Midbrain (tissue), 1 donor: ENCODE results near the gene PGBD4.

Experiments
- DNase-seq: peaks from one replicate; lab custom pipeline; 2025; lab: John Stamatoyannopoulos, UW

The PGBD4 gene

GRCh38 chr15:34101366-34102174 lies at the start of gene PGBD4, which contains the start of gene EMC7:
TSS of gene PGBD4 (plus strand) at chr15:34102083. CDS start at chr15:34102532, 449 bp downstream.
TSS of gene EMC7 (minus strand) at chr15:34101862. CDS start at chr15:34101839, 23 bp downstream.
- DNase-seq = peak; percentile 99

GRCh38 chr15:34054081-34054707 lies 47.7 kb upstream of the PGBD4 start:
- DNase-seq = no peak

- DNase-seq = no peak
Observed at GRCh38 chr15:34055868-34056595, 45.9 kb upstream of the PGBD4 start.

- no peak for DNase-seq
Observed at GRCh38 chr15:34056911-34057310, 45.0 kb upstream of the PGBD4 start.

GRCh38 chr15:34059476-34059875 lies 42.4 kb upstream of the PGBD4 start:
- DNase-seq = no peak

- DNase-seq = no peak
Observed at GRCh38 chr15:34059946-34060345, 41.9 kb upstream of the PGBD4 start.

GRCh38 chr15:34064438-34064837 lies 37.4 kb upstream of the PGBD4 start:
- DNase-seq = no peak

- no peak for DNase-seq
Observed at GRCh38 chr15:34065261-34065660, 36.6 kb upstream of the PGBD4 start.

GRCh38 chr15:34065941-34066340 lies 35.9 kb upstream of the PGBD4 start:
- DNase-seq = no peak

- no peak for DNase-seq
Observed at GRCh38 chr15:34070003-34070402, 31.9 kb upstream of the PGBD4 start.

GRCh38 chr15:34076785-34077184 lies 25.1 kb upstream of the PGBD4 start:
- no peak for DNase-seq

GRCh38 chr15:34078900-34079299 lies 23.0 kb upstream of the PGBD4 start:
- no peak for DNase-seq

- no peak for DNase-seq
Observed at GRCh38 chr15:34079904-34080303, 22.0 kb upstream of the PGBD4 start.

- peak; percentile 10 for DNase-seq
Observed at GRCh38 chr15:34084086-34084485, 17.8 kb upstream of the PGBD4 start.

- no peak for DNase-seq
Observed at GRCh38 chr15:34085746-34086145, 16.1 kb upstream of the PGBD4 start.

GRCh38 chr15:34099914-34100313 lies 2.0 kb upstream of the PGBD4 start:
- no peak for DNase-seq

GRCh38 chr15:34102175-34102925 lies 467 bp downstream of the PGBD4 start:
- no peak for DNase-seq

- DNase-seq = no peak
Observed at GRCh38 chr15:34106423-34106822, 4.5 kb downstream of the PGBD4 start.

GRCh38 chr15:34107315-34107714 lies 5.4 kb downstream of the PGBD4 start:
- DNase-seq = no peak

- DNase-seq = peak; percentile 3
Observed at GRCh38 chr15:34109797-34110663, 8.1 kb downstream of the PGBD4 start.

- no peak for DNase-seq
Observed at GRCh38 chr15:34111488-34111887, 9.6 kb downstream of the PGBD4 start.
